ENCODE measurements around the gene TMC8. TPM values are rescaled to one million over a fixed set of nuclear protein-coding genes. Genes with fewer than 3 reads are reported as not detected.

TMC8 gene
- polyA plus RNA-seq, 2 of the 4 experiments (the other 2 are of a cell fraction): 0.14 to 0.26 TPM

DNA sequence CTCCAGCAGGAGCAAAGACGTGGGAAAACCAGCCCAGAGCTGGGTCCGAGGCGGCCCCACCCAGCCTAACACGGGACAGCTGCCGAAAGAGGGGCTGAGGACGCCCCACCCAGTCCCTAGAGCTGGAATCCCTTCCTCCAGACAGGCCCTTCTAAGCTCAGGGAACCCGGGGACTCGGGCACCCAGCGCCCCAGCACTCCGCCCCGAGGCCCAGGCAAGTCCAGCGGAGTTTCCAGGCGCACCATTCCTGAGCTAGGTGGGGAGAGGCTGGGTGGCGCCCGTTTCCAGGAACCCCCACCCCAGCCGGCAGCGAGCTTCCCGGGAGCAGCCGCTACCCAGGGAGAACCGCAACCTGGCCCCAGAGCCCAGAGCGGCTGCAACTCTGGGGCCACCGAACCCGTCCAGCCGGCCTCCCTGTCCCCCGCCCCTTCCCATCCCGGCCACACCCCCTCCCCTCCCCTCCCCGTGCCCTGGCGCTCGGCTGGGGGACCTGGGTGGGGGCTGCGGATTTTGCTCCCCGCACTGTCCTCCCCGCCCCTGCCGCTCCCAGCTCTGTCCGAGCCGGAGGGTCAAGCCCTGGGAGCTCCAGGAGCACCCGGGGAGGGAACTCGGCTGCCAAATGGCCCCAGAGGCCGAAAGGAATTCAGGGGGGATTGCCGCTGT lies 2.6 kb upstream of the TMC8 start:
- no peak for TF ChIP-seq FOSB (CRISPR knock-in tag; IDR thresholded peaks at IDR 0.05)
- TF ChIP-seq SMC3 (IDR thresholded peaks at IDR 0.05): 0 out of 3 replicates have a peak, but pooled peaks have one; percentile 4
- CTCF ChIA-PET: interaction anchor here (0.6 to 13.7 kb wide), 8 partner anchors 10 to 62 kb away, joined by 3 to 164 read pairs (median 6); partner anchors contain the start of gene TK1
- ATAC-seq (peak; percentile 14 to 60; a peak in 5 of 6 replicates), DNase-seq (ENCODE audit: low read depth in 1 of 2, low spot score in 1 of 2) (peak in 1 of 2 experiments; percentile 45), FAIRE-seq (no peak)
- H3K4me3 ChIP-seq: peak overlapping the region; percentile 79
- peaks cover 14% of the 10 kb centered on the region for H3K4me1 ChIP-seq
- no peaks in the 10 kb centered on the region for H3K9me3 ChIP-seq
- WGBS (ENCODE audit: missing lambda C conversion rate): 14% methylated on average over 24 of the region's 39 CpGs
- H3K27ac ChIP-seq: peak overlapping the region; percentile 77 to 93
- POLR2A ChIA-PET: interaction anchor here (0.6 to 1.7 kb wide), 5 partner anchors 9 to 253 kb away, joined by 3 to 7 read pairs (median 3); no protein-coding TSS in a partner anchor
- H3K4me2 ChIP-seq: peak overlapping the region; percentile 98

DNA sequence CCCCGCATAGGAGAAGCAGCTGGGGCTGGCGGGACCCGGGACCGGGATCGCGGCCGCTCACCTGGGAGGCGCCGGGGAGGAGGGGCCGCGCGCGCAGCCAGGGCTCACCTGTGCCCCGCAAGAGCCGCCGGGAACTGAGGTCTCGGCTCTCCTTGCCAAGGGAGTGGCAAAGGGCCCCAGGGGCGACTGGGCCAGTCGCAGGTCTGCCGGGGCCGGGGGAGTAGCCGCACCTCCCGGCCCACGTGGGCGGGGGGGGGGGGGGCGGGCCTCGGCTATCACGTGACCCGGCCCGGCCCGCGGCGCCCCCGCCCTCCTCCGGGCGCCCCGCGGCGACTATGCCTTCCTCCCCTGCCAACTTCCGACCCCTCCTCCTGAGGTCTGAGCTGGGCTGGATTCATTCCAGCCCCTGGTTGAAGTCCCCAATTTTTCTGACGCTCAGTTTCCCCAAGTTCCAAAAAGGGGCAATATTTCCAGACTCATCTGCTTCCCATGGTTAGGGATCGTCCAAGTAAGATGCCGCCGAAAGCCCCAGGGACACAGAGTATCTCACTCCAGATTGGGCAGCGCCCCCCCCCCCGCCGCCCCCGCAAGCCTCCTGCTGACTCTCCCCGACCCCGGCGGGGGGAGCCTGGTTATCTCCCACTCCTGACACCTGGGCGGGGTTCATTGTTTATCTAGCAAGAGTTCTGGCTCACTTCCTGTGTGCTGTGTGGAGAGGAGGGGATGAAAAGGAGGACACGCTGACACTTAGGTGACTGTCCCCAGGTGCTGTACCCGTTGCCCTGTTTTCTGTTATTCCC lies 1.8 kb upstream of the TMC8 start, which contains the start of gene TMC6:
TSS of gene TMC6 (minus strand) at position 205 of the 800 bp plus-strand sequence. CDS start 1,923 bp downstream, outside the sequence.
- H3K4me3 ChIP-seq: peak within 1 kb of the TSS; percentile 79
- FAIRE-seq (no peak), DNase-seq (ENCODE audit: low read depth in 1 of 2, low spot score in 1 of 2) (peak; percentile 56 to 74), ATAC-seq (peak; percentile 16 to 60)
- 1% methylated on average over 30 of the region's 54 CpGs for WGBS (ENCODE audit: missing lambda C conversion rate)
- ChIA-PET POLR2A (interaction anchor here (0.6 to 1.7 kb wide), 4 partner anchors 8 to 252 kb away, joined by 3 to 7 read pairs (median 4); no protein-coding TSS in a partner anchor), CTCF (interaction anchor here (0.6 to 13.7 kb wide), 10 partner anchors 10 to 122 kb away, joined by 3 to 164 read pairs (median 6); partner anchors contain the start of gene TK1)
- no peaks in the 10 kb centered on the region for H3K9me3 ChIP-seq
- peak within 1 kb of the TSS; percentile 98 for H3K4me2 ChIP-seq
- H3K27ac ChIP-seq: peak within 1 kb of the TSS; percentile 77 to 93
- H3K4me1 ChIP-seq: peaks cover 14% of the 10 kb centered on the region
- TF ChIP-seq CEBPB (IDR thresholded peaks at IDR 0.05) (no peak), CHD4 (IDR thresholded peaks at IDR 0.05; ENCODE audit: borderline replicate concordance) (no peak), TFCP2L1 (CRISPR knock-in tag; IDR thresholded peaks at IDR 0.05) (0 out of 2 replicates have a peak, but pooled peaks have one; percentile 63), FOXS1 (CRISPR knock-in tag; IDR thresholded peaks at IDR 0.05) (no peak), ZSCAN20 (CRISPR knock-in tag; IDR thresholded peaks at IDR 0.05) (no peak), MAFK (IDR thresholded peaks at IDR 0.05; ENCODE audit: partially characterized antibody) (no peak), RARB (CRISPR knock-in tag; IDR thresholded peaks at IDR 0.05) (no peak), HDAC2 (IDR thresholded peaks at IDR 0.05) (0 out of 2 replicates have a peak, but pooled peaks have one; percentile 64), POLR2A (IDR thresholded peaks at IDR 0.05; ENCODE audit: low read length) (peak; percentile 38; the same call in 1 of the 2 replicates), NR3C1 (IDR thresholded peaks at IDR 0.05) (no peak), SMC3 (IDR thresholded peaks at IDR 0.05) (0 out of 3 replicates have a peak, but pooled peaks have one; percentile 2)
- TF ChIP-seq, protein P1, sequence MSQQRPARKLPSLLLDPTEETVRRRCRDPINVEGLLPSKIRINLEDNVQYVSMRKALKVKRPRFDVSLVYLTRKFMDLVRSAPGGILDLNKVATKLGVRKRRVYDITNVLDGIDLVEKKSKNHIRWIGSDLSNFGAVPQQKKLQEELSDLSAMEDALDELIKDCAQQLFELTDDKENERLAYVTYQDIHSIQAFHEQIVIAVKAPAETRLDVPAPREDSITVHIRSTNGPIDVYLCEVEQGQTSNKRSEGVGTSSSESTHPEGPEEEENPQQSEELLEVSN (IDR thresholded peaks at IDR 0.05; ENCODE audit: borderline replicate concordance, low read depth): no peak
- TF ChIP-seq, protein P2, sequence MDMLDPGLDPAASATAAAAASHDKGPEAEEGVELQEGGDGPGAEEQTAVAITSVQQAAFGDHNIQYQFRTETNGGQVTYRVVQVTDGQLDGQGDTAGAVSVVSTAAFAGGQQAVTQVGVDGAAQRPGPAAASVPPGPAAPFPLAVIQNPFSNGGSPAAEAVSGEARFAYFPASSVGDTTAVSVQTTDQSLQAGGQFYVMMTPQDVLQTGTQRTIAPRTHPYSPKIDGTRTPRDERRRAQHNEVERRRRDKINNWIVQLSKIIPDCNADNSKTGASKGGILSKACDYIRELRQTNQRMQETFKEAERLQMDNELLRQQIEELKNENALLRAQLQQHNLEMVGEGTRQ (IDR thresholded peaks at IDR 0.05): peak; percentile 79
- TF ChIP-seq, protein P3, sequence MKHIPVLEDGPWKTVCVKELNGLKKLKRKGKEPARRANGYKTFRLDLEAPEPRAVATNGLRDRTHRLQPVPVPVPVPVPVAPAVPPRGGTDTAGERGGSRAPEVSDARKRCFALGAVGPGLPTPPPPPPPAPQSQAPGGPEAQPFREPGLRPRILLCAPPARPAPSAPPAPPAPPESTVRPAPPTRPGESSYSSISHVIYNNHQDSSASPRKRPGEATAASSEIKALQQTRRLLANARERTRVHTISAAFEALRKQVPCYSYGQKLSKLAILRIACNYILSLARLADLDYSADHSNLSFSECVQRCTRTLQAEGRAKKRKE (CRISPR knock-in tag; IDR thresholded peaks at IDR 0.05; ENCODE audit: low read depth): no peak
- TF ChIP-seq, protein P4, sequence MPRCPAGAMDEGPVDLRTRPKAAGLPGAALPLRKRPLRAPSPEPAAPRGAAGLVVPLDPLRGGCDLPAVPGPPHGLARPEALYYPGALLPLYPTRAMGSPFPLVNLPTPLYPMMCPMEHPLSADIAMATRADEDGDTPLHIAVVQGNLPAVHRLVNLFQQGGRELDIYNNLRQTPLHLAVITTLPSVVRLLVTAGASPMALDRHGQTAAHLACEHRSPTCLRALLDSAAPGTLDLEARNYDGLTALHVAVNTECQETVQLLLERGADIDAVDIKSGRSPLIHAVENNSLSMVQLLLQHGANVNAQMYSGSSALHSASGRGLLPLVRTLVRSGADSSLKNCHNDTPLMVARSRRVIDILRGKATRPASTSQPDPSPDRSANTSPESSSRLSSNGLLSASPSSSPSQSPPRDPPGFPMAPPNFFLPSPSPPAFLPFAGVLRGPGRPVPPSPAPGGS (IDR thresholded peaks at IDR 0.05): 0 out of 3 replicates have a peak, but pooled peaks have one; percentile 45
- TF ChIP-seq, protein P5, sequence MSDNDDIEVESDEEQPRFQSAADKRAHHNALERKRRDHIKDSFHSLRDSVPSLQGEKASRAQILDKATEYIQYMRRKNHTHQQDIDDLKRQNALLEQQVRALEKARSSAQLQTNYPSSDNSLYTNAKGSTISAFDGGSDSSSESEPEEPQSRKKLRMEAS (IDR thresholded peaks at IDR 0.05): peak; percentile 45; the same call in 1 of the 2 replicates
- TF ChIP-seq, protein P6, sequence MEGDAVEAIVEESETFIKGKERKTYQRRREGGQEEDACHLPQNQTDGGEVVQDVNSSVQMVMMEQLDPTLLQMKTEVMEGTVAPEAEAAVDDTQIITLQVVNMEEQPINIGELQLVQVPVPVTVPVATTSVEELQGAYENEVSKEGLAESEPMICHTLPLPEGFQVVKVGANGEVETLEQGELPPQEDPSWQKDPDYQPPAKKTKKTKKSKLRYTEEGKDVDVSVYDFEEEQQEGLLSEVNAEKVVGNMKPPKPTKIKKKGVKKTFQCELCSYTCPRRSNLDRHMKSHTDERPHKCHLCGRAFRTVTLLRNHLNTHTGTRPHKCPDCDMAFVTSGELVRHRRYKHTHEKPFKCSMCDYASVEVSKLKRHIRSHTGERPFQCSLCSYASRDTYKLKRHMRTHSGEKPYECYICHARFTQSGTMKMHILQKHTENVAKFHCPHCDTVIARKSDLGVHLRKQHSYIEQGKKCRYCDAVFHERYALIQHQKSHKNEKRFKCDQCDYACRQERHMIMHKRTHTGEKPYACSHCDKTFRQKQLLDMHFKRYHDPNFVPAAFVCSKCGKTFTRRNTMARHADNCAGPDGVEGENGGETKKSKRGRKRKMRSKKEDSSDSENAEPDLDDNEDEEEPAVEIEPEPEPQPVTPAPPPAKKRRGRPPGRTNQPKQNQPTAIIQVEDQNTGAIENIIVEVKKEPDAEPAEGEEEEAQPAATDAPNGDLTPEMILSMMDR (IDR thresholded peaks at IDR 0.05): no peak
